ENCODE measurements around the gene ZFP30. TPM values are rescaled to one million over a fixed set of nuclear protein-coding genes. Genes with fewer than 3 reads are reported as not detected.

Gene ZFP30
- total and polyA plus RNA-seq, 2 of the 13 experiments (the other 11 are each of a cell fraction or from before 2014, with no cell fraction given), result 3.4 to 19.2 TPM

- no peak for TF ChIP-seq CCAR2 (optimal IDR thresholded peaks at IDR 0.05; ENCODE audit: low read depth, low read length)
- TF ChIP-seq CENPT (CRISPR knock-in tag; IDR thresholded peaks at IDR 0.05; ENCODE audit: low read depth), result no peak
- TF ChIP-seq MAF1 (CRISPR knock-in tag; IDR thresholded peaks at IDR 0.05; ENCODE audit: borderline replicate concordance), result no peak
- peak; percentile 64; the same call in 1 of the 2 replicates for TF ChIP-seq YEATS4 (CRISPR knock-in tag; IDR thresholded peaks at IDR 0.05; ENCODE audit: borderline replicate concordance)
- TF ChIP-seq HMG20A (CRISPR knock-in tag; IDR thresholded peaks at IDR 0.05; ENCODE audit: borderline replicate concordance), result no peak
- no peak for TF ChIP-seq PTBP1 (IDR thresholded peaks at IDR 0.05; ENCODE audit: low read depth, low read length, poor library complexity, severe bottlenecking)
- 0 out of 2 replicates have a peak, but pooled peaks have one; percentile 35 for TF ChIP-seq GZF1 (CRISPR knock-in tag; IDR thresholded peaks at IDR 0.05)
- no peak for TF ChIP-seq ZNF563 (CRISPR knock-in tag; IDR thresholded peaks at IDR 0.05)
- peak; percentile 11; the same call in 1 of the 2 replicates for TF ChIP-seq TFDP1 (CRISPR knock-in tag; IDR thresholded peaks at IDR 0.05; ENCODE audit: borderline replicate concordance)
- 0 out of 2 replicates have a peak, but pooled peaks have one; percentile 61 for TF ChIP-seq TOE1 (CRISPR knock-in tag; IDR thresholded peaks at IDR 0.05)
- TF ChIP-seq ZNF841 (CRISPR knock-in tag; IDR thresholded peaks at IDR 0.05; ENCODE audit: borderline replicate concordance), result no peak
- peak; percentile 75 for TF ChIP-seq SUZ12 (IDR thresholded peaks at IDR 0.05; ENCODE audit: low read depth, low read length)
- no peak for TF ChIP-seq DZIP1 (CRISPR knock-in tag; IDR thresholded peaks at IDR 0.05)
- TF ChIP-seq PRDM15 (CRISPR knock-in tag; IDR thresholded peaks at IDR 0.05), result peak; percentile 42
- TF ChIP-seq MYPOP (CRISPR knock-in tag; IDR thresholded peaks at IDR 0.05), result peak; percentile 91
- 0 out of 2 replicates have a peak, but pooled peaks have one; percentile 69 for TF ChIP-seq ZNF891 (CRISPR knock-in tag; IDR thresholded peaks at IDR 0.05)
Observed at GRCh38 chr19:37594304-37594981, 60.8 kb downstream of the ZFP30 start, which contains the start of the genes ZNF540 and ZNF571 (continued).
